Sigmoid colon (tissue), 4 donors: ENCODE data around the gene LRRN4.

Experiments used
- CTCF ChIP-seq, 4 experiments: fragments of 450-650 bp in 3 of 4; fragments of 200-600 bp in 1 of 4; IDR thresholded peaks; one replicate each; pipeline ENCODE4 v1.5.1; 2016 to 2019; ENCODE audit warnings: antibody characterized with exemption in 4 of 4, mild to moderate bottlenecking in 3 of 4, moderate library complexity in 2 of 4
- EP300 ChIP-seq, 4 donors: sonication (generic); formaldehyde crosslinking; IDR thresholded peaks; one replicate each; pipeline ENCODE4 v1.6.1; 2017; ENCODE audit warnings: antibody characterized with exemption in 4 of 4
- POLR2A ChIP-seq, 2 donors: fragments of 450-650 bp; IDR thresholded peaks; one replicate each; pipeline ENCODE4 v1.6.1; 2016; ENCODE audit warnings: antibody characterized with exemption in 2 of 2, mild to moderate bottlenecking in 2 of 2, moderate library complexity in 2 of 2
- POLR2AphosphoS5 ChIP-seq, 4 donors: sonication (generic); formaldehyde crosslinking; IDR thresholded peaks; one replicate each; pipeline ENCODE4 v1.6.1; 2017; ENCODE audit warnings: antibody characterized with exemption in 4 of 4

- TF ChIP-seq POLR2AphosphoS5 (IDR thresholded peaks at IDR 0.05) (no peak), CTCF (IDR thresholded peaks at IDR 0.05) (no peak), EP300 (IDR thresholded peaks at IDR 0.05) (no peak), POLR2A (IDR thresholded peaks at IDR 0.05) (no peak)
Observed at GRCh38 chr20:6074145-6074561, 20.3 kb upstream of the LRRN4 start.
